K562 (cell line): ENCODE data around the gene NMNAT2. TPM values are rescaled to one million over a fixed set of nuclear protein-coding genes. Genes with fewer than 3 reads are reported as not detected.

ENCODE experiments used
- ATAC-seq: fragments of 200-7000 bp; cut with Tn5 transposase; 3 replicates; pipeline ENCODE4 v1.9.1; 2020; ENCODE audit warnings: moderate library complexity
- BruUV-seq: library from RNA; stranded (reverse); fragments of 400-500 nt; replicated peaks from 2 replicates; lab custom pipeline; 2021; lab: Mats Ljungman, UMichigan
- CTCF ChIA-PET: fragments of 300-600 bp; formaldehyde crosslinking; extraction: SDS; loops from one replicate; lab custom pipeline; 2021; ENCODE audit warnings: low intra/inter-chr PET ratio; lab: Yijun Ruan, JAX
- POLR2A ChIA-PET: fragments of 300-600, 350-650 bp; sonication (Branson Sonifier 250); formaldehyde crosslinking; extraction: SDS; loops from one replicate; lab custom pipeline; 2021; ENCODE audit warnings: antibody characterized with exemption, inconsistent platforms; lab: Yijun Ruan, JAX
- DNase-seq, 4 experiments: peaks; one replicate each; pipeline versions ENCODE4 v3.0.0 to v3.0.0-alpha.2; 2011 to 2018; ENCODE audit warnings: low spot score in 3 of 4, mixed read lengths in 3 of 4; ENCODE audit errors: extremely low read depth in 1 of 4
- FAIRE-seq: peaks from 2 replicates; lab custom pipeline; 2011; peaks lifted over from hg19 to GRCh38; lab: Jason Lieb, UNC
- H2AFZ ChIP-seq: 2 replicates; pipeline ENCODE4 v1.6.0; 2011; ENCODE audit warnings: low read depth, low read length, control low read depth, inconsistent platforms
- H3K27ac ChIP-seq: fragments of 200-600 bp; 3 replicates; pipeline ENCODE4 v1.8.0; 2011; ENCODE audit warnings: low read depth, mild to moderate bottlenecking, control low read depth, inconsistent platforms, low read length, moderate library complexity, mixed read lengths; ENCODE audit errors: extremely low read depth
- H3K27me3 ChIP-seq, 2 experiments: fragments of 300-600 bp in 1 of 2; 2 replicates in 1 of 2; 3 replicates in 1 of 2; pipeline versions ENCODE4 v1.6.0 to v1.8.0; 2011; ENCODE audit warnings: inconsistent platforms in 2 of 2, low read length in 2 of 2, mild to moderate bottlenecking in 1 of 2, mixed read lengths in 1 of 2, moderate library complexity in 1 of 2; ENCODE audit not compliant: control insufficient read depth in 2 of 2, insufficient read depth in 2 of 2
- H3K36me3 ChIP-seq: fragments of 300-600 bp; 3 replicates; pipeline ENCODE4 v1.8.0; 2011; ENCODE audit warnings: mild to moderate bottlenecking, low read length, inconsistent platforms; ENCODE audit not compliant: control insufficient read depth, insufficient read depth
- H3K4me1 ChIP-seq, 2 experiments: fragments of 200-600 bp in 1 of 2; replicated peaks in 1 of 2; 2 replicates in 1 of 2; 3 replicates in 1 of 2; pipeline versions ENCODE4 v1.5.1 to v1.8.0; 2011; ENCODE audit warnings: inconsistent platforms in 2 of 2, low read length in 2 of 2, mild to moderate bottlenecking in 1 of 2, mixed read lengths in 1 of 2, moderate library complexity in 1 of 2; ENCODE audit not compliant: control insufficient read depth in 2 of 2, insufficient read depth in 2 of 2
- H3K4me2 ChIP-seq: 2 replicates; pipeline ENCODE4 v1.6.1; 2011; ENCODE audit warnings: low read length, control low read depth, inconsistent platforms, mixed read lengths; ENCODE audit not compliant: insufficient read depth
- H3K4me3 ChIP-seq: fragments of 200-600 bp; sonication (generic), shearing (Covaris generic); 2 replicates; pipeline ENCODE4 v1.5.1; 2016; ENCODE audit warnings: control low read depth, inconsistent platforms
- H3K79me2 ChIP-seq: fragments of 200-600 bp; 3 replicates; pipeline ENCODE4 v1.8.0; 2011; ENCODE audit warnings: low read length, inconsistent platforms; ENCODE audit not compliant: control insufficient read depth, insufficient read depth
- H3K9ac ChIP-seq, 2 experiments: 2 replicates each; pipeline versions ENCODE4 v1.6.0 to v1.6.1; 2011; ENCODE audit warnings: low read depth in 2 of 2, low read length in 2 of 2, control low read depth in 1 of 2, inconsistent platforms in 1 of 2, mild to moderate bottlenecking in 1 of 2, mixed read lengths in 1 of 2; ENCODE audit not compliant: insufficient read depth in 1 of 2
- H3K9me1 ChIP-seq: one replicate; pipeline ENCODE4 v1.6.0; 2011; ENCODE audit warnings: inconsistent platforms, mild to moderate bottlenecking, low read length, moderate library complexity; ENCODE audit not compliant: control insufficient read depth, insufficient read depth
- H3K9me3 ChIP-seq: replicated peaks from 2 replicates; pipeline ENCODE4 v1.5.1; 2011; ENCODE audit warnings: low read depth, low read length, inconsistent platforms; ENCODE audit not compliant: control insufficient read depth, insufficient read depth
- H4K20me1 ChIP-seq: replicated peaks from 2 replicates; pipeline ENCODE4 v1.6.1; 2011; ENCODE audit warnings: low read length, inconsistent platforms, mixed read lengths; ENCODE audit not compliant: control insufficient read depth, insufficient read depth
- CHCHD3 ChIP-seq: fragments of 250-450 bp; sonication (Bioruptor Pico); IDR thresholded peaks from 2 replicates; pipeline ENCODE4 v2.1.2; 2022; ENCODE audit warnings: mild to moderate bottlenecking
- HDAC3 ChIP-seq: fragments of 450-650 bp; IDR thresholded peaks from 2 replicates; pipeline ENCODE4 v1.6.1; 2018; ENCODE audit warnings: borderline replicate concordance, mild to moderate bottlenecking, moderate library complexity; ENCODE audit not compliant: partially characterized antibody
- MITF ChIP-seq: IDR thresholded peaks from 2 replicates; pipeline ENCODE4 v1.6.1; 2014; ENCODE audit warnings: antibody characterized with exemption
- PATZ1 ChIP-seq: fragments of 250-450 bp; sonication (Bioruptor Pico); IDR thresholded peaks from 2 replicates; pipeline ENCODE4 v1.5.0; 2020; ENCODE audit warnings: mild to moderate bottlenecking, borderline replicate concordance
- THRAP3 ChIP-seq: fragments of 450-650 bp; IDR thresholded peaks from 2 replicates; pipeline ENCODE4 v1.6.1; 2016; ENCODE audit warnings: mild to moderate bottlenecking, inconsistent platforms, borderline replicate concordance
- ZBTB17 ChIP-seq: fragments of 450-650 bp; formaldehyde crosslinking; IDR thresholded peaks from 2 replicates; pipeline ENCODE4 v1.4.0; 2020; ENCODE audit warnings: mild to moderate bottlenecking
- ZFP1 ChIP-seq: fragments of 450-650 bp; formaldehyde crosslinking; IDR thresholded peaks from 2 replicates; pipeline ENCODE4 v1.4.0; 2020; ENCODE audit warnings: mild to moderate bottlenecking, mixed read lengths
- ZNF143 ChIP-seq: sonication (generic); formaldehyde crosslinking; IDR thresholded peaks from 2 replicates; pipeline ENCODE4 v1.9.0; 2022; ENCODE audit warnings: mild to moderate bottlenecking, missing genetic modification reagents
- ZNF655 ChIP-seq: fragments of 250-450 bp; sonication (Bioruptor Pico); IDR thresholded peaks from 2 replicates; pipeline ENCODE4 v1.5.0; 2021
- ZNF707 ChIP-seq: fragments of 250-450 bp; sonication (Bioruptor Pico); conservative IDR thresholded peaks from 2 replicates; pipeline ENCODE4 v1.8.0; 2022; ENCODE audit warnings: inconsistent platforms, mild to moderate bottlenecking, moderate library complexity
- WGBS: fragments of 100-300 bp; shearing (Covaris generic); methylation state at CpG from one replicate; pipeline ENCODE4 v1.1.6; 2016; ENCODE audit warnings: low coverage, mixed read lengths; ENCODE audit not compliant: insufficient coverage; ENCODE audit errors: missing lambda C conversion rate; 5-methylcytosine and 5-hydroxymethylcytosine counted together
- in situ Hi-C: fragments of 300-500 bp; cut with MboI; formaldehyde crosslinking; loops from 4 replicates; pipeline ENCODE4 v1.15.0; 2018; ENCODE audit warnings: inconsistent platforms, mixed read lengths
- intact Hi-C: fragments of 100-400 bp; cut with micrococcal nuclease; formaldehyde crosslinking; loops from 2 replicates; pipeline ENCODE4 v1.14.2; 2022
- polyA plus RNA-seq, 8 experiments: library from polyadenylated mRNA; depleted of rRNA in 4 of 8; stranded (reverse) in 5 of 8; unstranded in 3 of 8; fragments of >200 nt; fragmentation: Nextera tagmentation in 2 of 8; fragmentation: Illumina TruSeq in 1 of 8; extraction: Ambion mirVana in 2 of 8; extraction: Trizol in 1 of 8; gene quantifications; 2 replicates each; pipeline versions ENCODE4 v1.2.1 to v1.2.3, GENCODE V29; 2011 to 2014; ENCODE audit warnings: inconsistent platforms in 1 of 8, missing spikeins in 1 of 8
- total RNA-seq, 7 experiments: library from RNA; depleted of rRNA in 6 of 7; stranded (reverse); fragments of >200 nt in 6 of 7; fragmentation: Illumina TruSeq in 2 of 7; extraction: Trizol in 2 of 7; gene quantifications; 2 replicates each; pipeline versions ENCODE4 v1.2.1 to v1.2.3, GENCODE V29; 2011 to 2021; ENCODE audit warnings: low replicate concordance in 1 of 7
- TF ChIP-seq, protein P1 (sequence below): sonication (generic); formaldehyde crosslinking; IDR thresholded peaks from 2 replicates; pipeline ENCODE4 v1.8.1; 2022; ENCODE audit warnings: missing genetic modification reagents

The NMNAT2 gene
- total and polyA plus RNA-seq, 9 of the 15 experiments (the other 6 are each of a cell fraction or from before 2014, with no cell fraction given), result not detected

DNA sequence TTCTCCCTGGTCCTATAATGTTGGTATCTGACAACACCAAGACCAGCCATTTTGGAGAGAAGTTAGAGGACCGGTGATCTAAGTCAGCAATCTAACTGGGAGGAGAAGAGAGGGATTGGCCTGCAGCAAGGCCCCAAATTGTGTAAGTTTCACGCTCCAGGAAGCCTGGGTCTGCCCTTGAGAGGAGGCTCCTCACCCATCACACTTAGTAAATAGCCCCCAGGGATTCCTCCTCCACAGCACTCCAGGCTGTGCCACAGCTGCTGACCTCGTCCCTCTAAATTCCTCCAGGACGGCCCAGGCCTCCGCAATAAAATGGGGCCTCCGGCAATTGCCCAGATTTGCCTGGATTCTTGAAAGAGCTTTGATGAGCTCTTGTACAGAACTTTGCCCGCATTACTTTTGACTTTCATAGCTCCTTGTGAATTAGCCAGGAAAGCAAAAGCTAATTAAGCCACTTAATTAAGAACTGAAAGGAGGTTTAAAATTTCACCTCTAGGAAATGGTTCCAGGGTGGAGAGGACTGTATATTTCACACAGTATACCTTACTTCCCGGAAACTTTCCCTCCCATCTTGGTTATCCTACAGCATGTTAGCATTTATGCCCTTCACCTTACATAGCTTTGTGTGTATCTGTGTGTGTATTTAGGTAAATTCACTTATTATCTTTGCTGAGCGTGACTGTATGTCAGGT lies 141.6 kb downstream of the NMNAT2 start (continued):
- no peak for TF ChIP-seq CHCHD3 (CRISPR knock-in tag)
- TF ChIP-seq, all 486 proteins: peak for 0

DNA sequence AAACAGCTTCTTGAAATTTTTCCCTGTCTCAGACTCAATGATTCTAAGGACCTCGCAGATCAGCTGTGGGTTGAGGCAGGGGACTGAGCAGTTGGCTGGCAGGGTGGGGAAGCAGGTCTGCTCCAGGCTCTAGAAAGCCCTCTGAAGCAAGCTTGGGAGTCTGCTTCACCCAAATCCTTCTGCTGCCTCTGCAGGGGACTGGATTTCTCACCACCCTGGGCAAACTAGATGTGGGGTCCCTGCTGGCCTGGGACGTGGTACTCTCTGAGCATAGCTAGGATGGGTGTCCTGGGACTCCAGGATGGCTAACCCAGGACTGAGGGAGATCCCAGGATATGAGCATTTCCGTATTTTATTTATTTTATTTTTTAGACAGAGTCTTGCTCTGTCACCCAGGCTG lies 142.9 kb downstream of the NMNAT2 start:
- ChIA-PET POLR2A (no interaction called here), CTCF (interaction anchor here (0.6 kb wide), 1 partner anchor 28 kb away, joined by 5 read pairs; no protein-coding TSS in a partner anchor)
- Histone ChIP-seq H3K9ac (no peak overlapping the region), H3K4me2 (no peak overlapping the region), H2AFZ (no peak overlapping the region), H3K27me3 (peaks cover 10 to 50% of the 10 kb centered on the region in 2 experiments; a peak in 3 of 5 replicates), H3K4me3 (no peak overlapping the region), H4K20me1 (no peaks in the 10 kb centered on the region), H3K4me1 (no peaks in the 10 kb centered on the region), H3K9me1 (no peaks in the 10 kb centered on the region), H3K79me2 (no peaks in the 10 kb centered on the region), H3K9me3 (no peaks in the 10 kb centered on the region), H3K36me3 (no peaks in the 10 kb centered on the region), H3K27ac (no peak overlapping the region)
- DNase-seq, result no peak
- WGBS, result 0% methylated on average over 3 of the region's 3 CpGs
- no TSS peak for BruUV-seq
- no peak for FAIRE-seq
- in situ Hi-C loops, result no loop called here
- ATAC-seq, result no peak
- intact Hi-C loops, result no loop called here
- TF ChIP-seq ZNF707 (CRISPR knock-in tag) (no peak), ZNF143 (CRISPR knock-in tag) (no peak), ZFP1 (CRISPR knock-in tag) (no peak), HDAC3 (no peak), THRAP3 (no peak), ZBTB17 (no peak), MITF (no peak), PATZ1 (no peak), ZNF655 (CRISPR knock-in tag) (no peak)
- TF ChIP-seq, protein P1, sequence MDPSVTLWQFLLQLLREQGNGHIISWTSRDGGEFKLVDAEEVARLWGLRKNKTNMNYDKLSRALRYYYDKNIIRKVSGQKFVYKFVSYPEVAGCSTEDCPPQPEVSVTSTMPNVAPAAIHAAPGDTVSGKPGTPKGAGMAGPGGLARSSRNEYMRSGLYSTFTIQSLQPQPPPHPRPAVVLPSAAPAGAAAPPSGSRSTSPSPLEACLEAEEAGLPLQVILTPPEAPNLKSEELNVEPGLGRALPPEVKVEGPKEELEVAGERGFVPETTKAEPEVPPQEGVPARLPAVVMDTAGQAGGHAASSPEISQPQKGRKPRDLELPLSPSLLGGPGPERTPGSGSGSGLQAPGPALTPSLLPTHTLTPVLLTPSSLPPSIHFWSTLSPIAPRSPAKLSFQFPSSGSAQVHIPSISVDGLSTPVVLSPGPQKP (CRISPR knock-in tag), result no peak
